ENCODE results near the gene HNRNPM.
"Not testable (repeated sequence)": the region's sequence is repeated elsewhere in the genome, so short reads cannot be mapped to it uniquely, and the experiment has no call there.

The HNRNPM gene

DNA sequence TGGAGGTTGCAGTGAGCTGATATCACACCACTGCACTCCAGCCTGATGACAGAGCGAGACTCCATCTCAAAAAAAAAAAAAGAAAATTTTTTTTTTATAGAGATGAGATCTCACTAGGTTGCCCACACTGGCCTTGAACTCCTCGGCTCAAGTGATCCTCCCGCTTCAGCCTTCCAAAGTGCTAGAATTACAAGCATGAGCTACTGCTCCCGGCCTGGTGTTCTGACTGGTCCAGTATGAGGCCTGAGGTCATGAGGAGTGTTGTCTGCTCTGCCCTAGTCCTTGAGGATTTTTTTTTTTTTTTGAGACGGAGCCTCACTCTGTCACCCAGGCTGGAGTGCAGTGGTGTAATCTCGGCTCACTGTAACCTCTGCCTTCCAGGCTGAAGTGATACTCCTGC is 19.4 kb upstream of the HNRNPM start:
- DNase-seq = not testable (repeated sequence)

DNA sequence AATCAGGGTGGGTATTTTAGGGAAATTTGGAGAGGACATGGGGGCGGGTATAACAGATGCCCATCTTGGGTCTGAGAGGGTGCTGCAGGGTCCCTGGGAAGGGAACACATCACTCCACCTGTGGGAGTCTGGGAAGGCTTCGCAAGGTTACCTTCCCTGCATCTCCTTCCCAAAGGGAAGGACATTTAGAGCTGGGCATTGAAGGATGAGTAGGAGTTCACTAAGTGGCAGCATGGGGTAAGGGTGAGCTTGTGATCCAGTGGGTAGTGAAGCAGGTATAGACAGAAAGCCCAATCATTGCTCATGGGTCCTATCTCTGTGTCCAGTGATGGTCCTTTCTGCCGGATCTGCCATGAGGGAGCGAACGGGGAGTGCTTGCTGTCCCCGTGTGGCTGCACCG is 18.5 kb upstream of the HNRNPM start:
- DNase-seq = no peak

DNA sequence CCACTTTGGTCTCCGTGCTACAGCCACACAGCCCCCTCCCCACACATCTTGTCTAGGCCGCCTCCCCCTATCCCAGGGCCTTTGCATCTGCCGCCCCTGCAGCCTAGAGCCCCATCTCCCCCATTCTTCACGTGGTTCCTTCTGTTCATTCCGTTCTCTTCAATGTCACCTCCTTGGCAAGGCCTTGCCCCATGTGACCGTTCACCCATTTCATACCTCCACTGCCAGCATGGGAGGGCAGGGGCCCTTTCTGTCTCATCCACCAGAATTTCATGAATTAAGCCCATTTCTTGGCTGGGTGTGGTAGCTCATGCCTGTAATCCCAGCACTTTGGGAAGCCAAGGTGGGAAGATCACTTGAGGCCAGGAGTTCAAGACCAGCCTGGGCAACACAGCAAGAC is 15.7 kb upstream of the HNRNPM start:
- DNase-seq = no peak

DNA sequence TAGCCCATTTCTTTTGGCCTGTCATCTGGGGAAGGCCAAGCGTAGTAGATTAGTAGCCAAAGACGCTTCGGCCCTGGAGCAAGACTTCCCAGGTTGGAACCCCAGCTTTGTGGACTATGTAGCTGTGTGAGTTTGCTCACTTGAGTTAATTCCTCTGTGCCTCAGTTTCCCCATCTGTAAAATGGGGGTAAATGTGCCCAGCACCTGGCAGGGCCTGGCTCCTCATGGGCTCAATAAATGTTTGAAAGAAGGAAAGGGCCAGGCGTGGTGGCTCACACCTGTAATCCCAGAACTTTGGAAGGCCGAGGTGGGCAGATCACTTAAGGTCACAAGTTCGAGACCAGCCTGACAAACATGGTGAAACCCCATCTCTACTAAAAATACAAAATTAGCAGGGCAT is 14.9 kb upstream of the HNRNPM start:
- no peak for DNase-seq

DNA sequence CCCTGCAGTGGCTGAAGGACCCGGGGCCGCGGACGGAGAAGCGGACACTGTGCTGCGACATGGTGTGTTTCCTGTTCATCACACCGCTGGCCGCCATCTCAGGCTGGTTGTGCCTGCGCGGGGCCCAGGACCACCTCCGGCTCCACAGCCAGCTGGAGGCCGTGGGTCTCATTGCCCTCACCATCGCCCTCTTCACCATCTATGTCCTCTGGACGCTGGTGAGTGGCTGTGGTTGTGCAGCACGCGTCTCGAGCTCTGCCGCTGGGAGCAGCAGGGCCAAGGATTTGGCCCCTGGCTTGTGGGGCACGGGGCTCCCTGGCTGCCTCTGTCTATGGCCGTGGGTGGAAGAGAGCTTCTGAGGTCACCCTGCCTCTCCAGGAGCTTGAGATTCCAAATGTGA is 14.1 kb upstream of the HNRNPM start:
- DNase-seq = no peak

DNA sequence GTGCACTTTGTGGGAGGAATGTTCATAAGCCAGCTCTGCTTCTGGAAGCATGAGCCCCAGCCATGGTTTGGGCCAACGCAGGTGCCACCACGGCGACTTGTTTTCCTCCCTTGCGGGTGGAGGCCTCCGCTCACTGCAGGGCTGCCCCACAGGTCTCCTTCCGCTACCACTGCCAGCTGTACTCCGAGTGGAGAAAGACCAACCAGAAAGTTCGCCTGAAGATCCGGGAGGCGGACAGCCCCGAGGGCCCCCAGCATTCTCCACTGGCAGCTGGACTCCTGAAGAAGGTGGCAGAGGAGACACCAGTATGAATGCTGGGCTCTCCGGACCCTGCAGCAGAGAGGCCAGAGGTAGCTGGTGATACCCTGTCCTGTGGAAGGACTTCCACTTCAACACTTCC is 6.5 kb upstream of the HNRNPM start:
- DNase-seq = no peak

DNA sequence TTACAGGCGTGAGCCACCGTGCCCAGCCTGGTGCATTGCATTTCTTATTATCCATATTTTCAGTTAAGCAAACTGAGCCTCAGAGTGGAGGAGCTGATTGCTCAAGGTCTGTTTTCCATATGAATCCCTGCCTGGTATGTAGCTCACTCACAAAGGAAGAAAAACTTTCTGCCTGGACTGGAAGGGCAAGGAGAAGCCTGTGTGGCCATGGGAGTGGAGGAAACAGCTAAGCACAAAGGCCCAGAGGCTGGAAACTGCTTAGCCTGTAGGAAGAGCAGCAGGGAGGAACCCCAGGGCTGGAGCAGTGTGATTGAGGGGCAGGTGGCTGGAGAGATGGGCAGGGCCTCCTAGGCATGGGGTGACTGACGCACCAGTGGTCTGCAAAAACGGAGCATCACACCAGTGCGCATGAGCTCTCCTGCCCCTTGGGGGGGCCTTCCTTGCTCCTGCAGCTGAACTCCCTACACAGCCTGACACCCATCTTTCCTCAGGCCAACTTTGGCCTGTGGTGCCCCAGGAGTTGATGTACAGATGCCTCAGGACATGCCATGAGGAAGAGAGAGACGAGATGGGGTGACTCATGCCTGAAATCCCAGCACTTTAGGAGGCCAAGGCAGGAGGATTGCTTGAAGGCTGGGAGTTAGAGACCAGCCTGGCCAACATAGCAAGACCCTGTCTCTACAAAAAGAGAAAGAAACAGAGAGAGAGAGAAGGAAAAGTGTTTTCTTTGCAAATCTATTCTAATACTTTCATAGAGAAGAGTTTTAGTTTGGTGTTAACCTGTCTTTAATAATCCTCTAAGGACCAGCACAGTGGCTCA is 2.8 kb upstream of the HNRNPM start:
- DNase-seq = no peak

DNA sequence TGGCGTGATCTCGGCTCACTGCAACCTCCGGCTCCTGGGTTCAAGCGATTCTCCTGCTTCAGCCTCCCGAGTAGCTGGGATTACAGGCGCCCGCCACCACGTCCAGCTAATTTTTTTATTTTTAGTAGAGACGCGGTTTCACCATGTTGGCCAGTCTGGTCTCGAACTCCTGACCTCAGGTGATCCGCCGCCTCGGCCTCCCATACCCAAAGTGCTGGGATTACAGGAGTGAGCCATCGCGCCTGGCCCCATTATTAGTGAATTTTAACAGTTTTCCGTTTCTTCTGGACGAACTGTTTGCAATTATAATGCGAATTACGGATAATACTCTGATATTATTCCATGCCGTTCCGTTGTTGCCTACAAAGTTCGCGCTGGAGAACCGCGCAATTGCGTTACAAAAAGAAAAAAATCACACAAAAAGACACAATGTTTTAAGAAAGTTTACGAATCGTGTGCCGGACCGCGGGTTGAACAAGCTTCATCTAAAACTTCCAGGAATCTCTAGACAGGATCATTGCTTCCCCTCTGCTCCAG is 567 bp upstream of the HNRNPM start:
- not testable (repeated sequence) for DNase-seq

DNA sequence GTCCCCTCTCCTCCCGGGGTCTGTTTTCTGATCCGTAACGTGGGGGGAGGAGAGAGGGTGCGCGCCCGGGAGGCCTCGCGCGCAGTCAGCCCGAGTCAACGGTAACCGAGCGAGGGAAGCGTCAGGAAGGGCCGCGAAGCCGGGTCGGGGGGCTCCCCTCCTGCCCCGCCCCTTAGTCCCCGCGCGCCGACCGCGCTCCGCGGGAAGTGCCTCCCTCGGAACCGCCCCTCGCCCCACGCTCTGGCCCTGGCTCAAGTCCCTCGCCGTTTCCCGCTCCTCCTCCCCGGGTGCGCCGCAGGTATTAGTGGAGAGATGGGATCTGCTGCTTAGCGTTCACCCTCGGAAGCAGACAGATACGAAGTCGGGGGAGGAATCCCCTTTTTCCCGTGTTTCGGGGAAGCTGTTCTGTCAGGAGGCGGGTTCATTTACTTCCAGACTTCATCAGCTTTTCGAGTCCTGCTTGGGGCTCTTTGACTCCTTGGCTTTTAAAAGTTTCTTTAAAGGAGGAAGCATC is 770 bp downstream of the HNRNPM start:
- peak; percentile 79 for DNase-seq

DNA sequence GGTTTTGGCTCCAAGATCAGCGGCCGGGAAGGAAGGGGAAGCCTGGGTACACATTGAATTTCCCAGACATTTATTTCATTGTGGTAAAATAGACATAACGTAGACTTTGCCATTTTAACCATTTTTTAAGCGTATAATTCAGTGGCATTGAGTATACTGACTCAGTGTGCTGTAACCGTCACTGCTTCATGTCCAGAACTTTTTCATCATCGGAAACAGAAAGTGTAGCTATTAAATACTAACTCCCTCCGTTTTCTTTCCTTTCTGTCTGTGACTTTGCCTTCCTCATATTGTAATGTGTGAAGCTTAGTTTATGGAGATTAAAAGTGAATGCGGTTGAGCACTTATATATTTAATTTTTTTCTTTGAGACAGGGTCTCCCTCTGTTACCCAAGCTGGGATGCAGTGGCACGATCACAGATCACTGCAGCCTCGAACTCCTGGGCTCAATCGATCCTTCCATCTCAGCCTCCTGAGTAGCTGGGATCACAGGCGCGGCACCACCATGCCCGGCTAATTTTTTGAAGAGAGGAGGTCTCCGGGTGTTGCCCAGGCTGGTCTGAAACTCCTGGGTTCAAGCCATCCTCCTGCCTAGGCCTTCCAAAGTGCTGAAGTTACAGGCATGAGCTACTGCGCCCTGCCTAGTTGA is 1.4 kb downstream of the HNRNPM start:
- DNase-seq = peak; percentile 65

DNA sequence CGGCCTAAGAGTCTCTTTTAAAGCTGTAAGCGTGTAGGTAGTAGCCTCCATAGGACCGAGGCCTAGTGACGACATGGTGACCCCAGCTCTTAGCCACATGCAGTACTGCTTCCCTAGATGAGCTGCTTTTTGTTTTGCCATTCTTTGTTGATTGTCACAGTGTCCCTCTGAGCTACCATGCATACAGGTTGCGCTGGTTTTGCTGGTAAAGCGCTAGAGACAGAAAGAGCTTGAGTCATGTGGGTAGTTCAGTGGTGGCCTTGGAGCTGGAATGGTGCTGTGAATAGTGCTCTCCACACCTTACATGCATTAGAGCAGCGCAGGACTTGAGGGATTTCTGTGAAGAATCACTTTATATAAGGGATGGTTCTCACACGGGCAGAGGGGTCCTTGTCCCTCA is 5.1 kb downstream of the HNRNPM start:
- DNase-seq = no peak

DNA sequence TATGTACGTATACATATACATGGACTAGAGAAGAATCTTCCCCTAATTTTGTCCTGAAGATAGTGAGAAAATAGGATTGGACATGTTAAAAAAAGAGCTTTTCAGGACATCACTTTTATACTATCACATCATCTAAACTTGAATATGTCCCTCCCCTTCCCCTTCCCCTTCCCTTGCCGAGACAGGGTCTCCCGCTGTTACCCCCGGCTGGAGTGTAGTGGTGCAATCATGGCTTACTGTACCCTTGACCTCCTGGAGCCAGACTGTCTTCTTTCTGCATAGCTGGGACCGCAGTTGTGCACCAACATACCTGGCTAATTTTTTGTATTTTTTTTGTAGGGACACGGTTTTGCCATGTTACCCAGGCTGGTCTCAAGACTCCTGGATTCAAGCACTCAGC is 6.6 kb downstream of the HNRNPM start:
- no peak for DNase-seq

DNA sequence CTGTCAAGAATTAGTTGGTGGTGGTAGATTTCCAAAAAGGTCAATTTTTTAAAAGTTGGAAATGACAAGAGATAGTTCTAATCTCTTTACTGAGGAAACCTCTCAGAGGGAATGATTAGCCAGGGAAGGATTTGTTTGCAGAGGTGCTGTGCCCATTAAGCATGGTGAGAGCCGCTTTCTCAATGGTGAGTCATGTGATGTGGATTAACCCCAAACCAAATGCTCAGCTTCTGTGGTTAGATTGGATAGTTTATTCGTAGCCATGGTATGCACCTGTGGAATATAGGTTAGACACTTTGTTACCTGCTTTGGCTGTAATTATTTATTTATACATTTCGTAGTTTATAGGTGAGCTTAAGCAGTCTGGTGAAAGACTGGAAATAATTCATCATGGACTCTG is 7.1 kb downstream of the HNRNPM start:
- peak; percentile 43 for DNase-seq

DNA sequence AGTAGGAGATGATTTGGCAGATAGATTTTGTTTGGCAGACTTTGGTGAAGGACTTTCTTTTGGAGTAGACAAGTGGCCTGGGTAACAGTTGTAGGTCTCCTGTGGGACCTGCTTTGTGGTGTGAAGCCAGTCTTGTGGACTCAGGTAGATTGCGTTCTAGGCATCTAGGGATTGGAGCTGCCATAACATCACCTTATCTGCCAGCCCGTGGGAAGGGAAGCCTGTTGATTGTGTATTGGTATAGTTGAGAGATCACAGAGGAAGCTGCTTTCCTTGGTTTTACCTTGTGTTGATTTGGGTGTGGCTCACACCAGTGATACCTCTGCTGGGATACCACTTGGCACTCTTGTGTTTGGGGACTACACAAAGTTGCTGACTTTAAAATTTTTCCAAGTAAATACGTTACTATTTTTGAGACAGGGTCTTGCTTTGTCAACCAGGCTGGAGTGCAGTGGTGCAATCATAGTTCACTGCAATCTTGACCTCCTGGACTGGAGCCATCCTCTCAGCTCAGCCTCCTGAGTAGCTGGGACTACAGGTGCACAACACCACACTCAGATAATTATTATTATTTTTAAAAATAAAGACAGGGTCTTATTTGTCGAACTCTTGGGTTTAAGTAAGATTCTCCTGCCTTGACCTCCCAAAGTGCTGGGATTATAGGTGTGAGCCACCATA is 7.8 kb downstream of the HNRNPM start:
- no peak for DNase-seq

DNA sequence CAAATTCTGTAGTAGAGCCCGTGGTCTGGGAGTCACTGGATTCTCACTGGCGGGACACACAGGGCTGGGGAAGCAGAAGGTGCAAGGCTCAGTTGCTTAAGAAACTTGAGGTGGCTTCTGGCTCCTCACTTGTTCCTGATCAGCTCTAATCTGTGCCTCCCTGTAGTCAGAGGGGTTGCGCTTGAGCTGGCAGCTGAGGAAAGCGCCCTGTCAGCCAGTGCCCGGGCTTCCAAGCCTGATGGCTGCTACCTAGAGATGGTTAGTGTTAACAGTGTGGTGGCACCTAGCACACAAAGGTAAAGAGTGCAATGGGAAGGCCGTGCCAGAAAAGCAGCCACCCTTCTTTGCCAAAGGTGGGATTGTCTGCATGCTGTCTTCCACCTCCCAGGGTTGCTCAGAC is 8.8 kb downstream of the HNRNPM start:
- no peak for DNase-seq

DNA sequence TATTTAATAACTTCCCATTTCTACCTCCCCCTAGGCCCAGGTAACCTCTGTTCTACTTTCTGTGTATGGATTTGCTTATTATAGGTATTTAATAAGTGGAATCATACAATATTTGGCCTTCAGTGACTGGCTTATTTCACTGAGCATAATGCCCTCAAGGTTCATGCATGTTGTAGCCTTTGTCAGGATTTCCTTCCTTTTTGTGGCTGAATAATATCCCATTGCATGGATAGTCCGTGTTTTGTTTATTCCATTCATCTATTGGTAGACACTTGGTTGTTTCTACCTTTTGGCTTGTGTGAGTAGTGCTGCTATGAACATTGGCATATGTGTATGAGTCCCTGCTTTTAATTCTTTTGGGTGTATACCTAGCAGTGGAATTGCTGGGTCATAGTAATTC is 9.4 kb downstream of the HNRNPM start:
- DNase-seq = no peak

DNA sequence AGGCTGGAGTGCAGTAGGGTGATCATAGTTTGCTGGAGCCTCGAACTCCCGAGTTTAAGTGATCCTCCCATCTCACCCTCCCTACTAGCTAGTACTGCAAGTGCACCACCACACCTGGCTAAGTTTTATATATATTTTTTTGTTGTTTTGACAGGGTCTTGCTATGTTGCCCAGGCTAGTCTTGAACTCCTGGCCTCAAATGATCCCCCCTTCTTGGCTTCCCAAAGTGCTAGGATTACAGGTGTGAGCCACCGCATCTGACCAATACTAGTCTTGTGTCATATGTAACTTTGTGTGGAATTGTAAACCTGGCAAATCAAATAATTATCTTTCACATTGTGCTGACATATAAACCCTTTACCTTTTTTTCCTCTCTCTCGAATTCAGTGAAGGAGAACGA is 10.2 kb downstream of the HNRNPM start:
- DNase-seq = no peak

DNA sequence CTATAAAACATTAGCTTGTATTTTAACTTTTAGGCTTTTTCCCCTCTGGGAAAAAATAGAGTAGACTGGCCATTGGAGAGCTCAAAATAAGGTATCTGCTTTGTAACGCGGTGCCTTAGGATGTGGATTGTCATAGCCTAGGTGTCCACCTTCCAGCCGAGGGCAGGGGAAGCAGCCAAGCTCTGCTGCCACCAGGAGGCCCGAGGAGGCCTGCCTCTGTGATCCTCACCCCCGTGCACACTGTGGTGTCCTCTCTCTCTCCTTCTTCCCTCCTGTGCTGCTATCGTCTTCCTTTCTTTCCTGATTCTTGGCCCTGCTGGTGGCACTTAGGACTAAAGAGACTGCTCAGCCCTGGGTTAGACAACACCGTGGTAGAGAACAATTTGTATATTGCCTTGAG is 11.3 kb downstream of the HNRNPM start:
- no peak for DNase-seq

DNA sequence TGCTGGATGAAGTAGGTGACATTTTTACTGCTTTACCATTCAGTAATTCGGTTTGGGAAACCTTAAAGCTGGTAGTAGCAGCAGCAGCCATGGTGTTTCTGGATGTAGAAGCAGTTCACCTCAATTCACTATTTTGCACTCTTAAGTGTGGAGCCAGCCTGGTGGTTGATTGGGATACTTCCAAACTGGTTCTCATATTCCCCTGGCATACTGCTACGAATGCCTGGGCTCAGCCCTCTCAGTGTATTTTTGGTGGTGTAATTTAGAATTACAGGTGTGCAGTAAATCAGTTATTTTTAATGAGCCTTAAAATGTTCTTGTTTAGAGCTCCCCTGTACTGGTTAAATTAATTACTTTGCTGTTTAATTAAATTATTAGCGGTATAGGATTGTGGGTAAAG is 12.4 kb downstream of the HNRNPM start:
- DNase-seq = no peak

DNA sequence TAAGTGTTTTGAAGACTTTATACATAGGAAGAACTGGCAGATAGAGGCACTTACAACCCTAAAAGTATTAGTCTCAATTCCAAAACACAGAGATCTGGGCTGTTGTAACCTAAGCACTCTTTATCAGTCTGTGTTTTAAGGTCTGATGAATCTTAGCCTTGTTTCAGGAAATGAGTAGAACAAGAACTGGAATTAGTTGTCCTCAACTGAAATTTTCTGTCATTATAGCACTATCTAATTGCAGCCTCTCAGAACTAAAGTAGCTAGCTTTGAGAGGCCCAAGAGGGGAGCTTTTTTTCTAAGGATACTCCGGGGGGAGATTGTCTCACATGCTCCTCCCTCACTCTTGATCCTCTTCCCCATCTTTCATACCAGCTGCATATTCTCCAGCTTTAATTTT is 13.1 kb downstream of the HNRNPM start:
- DNase-seq = no peak

DNA sequence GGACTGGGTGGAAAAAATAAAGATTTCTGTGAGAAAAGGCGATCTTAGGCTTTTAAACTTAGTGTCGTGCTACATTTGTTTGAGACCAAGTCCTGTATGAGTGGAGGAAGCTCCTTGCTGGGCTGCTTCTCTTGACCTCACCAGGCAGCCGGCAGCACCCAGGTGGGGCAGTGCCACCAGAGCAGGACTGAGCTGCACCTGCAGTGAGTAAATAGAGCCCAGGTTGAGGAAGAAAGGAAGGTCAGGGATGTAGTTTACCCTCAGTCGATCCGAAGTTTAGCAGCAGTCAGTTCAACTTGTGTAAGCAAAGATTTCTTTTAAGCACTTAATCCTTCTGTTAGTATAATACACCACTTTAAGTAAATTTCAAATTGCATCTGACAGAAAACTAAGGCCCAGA is 13.6 kb downstream of the HNRNPM start:
- no peak for DNase-seq

DNA sequence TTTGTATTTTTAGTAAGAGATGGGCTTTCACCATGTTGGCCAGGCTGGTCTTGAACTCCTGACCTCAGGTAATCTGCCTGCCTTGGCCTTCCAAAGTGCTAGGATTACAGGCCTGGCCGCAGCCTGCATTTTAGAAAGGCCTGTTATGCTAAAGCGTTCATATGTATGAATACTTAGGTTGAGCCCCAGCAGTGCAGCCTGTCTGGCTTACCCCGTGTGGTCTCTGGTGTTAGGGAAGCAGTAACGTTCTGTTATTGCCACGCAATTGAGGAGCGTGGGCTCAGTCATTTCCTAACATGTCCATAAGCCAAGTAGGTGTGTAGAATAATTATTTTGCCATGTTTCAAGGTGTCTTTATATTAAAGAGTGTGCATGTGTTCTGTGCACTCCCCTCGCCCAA is 14.3 kb downstream of the HNRNPM start:
- no peak for DNase-seq

DNA sequence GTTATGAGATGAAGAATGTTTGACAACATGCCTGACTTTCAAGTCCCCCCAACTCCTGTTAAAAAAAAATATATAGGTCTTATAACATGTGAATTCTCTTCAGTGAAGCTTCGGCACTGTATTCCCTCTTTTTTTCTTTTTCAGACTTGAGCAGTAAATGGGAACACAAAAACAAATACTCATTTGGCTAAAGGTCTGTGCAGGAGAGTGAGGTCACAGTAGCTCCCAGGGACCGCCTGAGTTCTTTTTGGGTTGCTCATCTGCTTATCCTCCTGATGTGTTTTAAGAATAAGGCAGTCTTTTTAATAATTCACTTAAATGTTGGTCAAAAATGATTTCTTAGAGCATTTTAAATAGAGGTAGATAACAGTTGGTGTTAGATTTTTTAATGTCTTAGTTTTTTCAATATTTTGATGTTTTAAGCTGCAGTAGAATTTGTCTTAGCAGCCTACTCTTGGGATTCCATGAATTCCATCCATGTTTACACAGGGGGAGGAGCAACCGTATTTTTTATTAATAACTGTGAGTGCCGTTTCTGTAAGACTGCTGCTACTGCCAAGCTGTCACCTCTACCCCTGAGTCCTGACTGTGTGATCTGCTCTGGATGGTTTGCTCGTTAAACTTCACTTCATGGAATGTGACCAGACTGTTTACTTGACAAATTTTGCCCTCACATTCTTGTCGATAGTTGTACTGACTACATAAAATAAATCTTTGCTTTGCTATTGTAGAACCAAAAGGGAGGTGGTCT is 14.9 kb downstream of the HNRNPM start:
- DNase-seq = no peak
